Measurements from ENCODE around the gene NRP1. TPM values are rescaled to one million over a fixed set of nuclear protein-coding genes. Genes with fewer than 3 reads are reported as not detected.

Gene NRP1
- total and polyA plus RNA-seq, 2 donors (not counting 3 experiments of a cell fraction or from before 2014, with no cell fraction given): 122 to 306 TPM

- POLR2A ChIA-PET: no interaction called here
- H3K27me3 ChIP-seq (ENCODE audit: control insufficient read depth in 2 of 2, insufficient read depth in 2 of 2, low read length in 2 of 2): no peaks in the 10 kb centered on the region
- peaks cover 2 to 5% of the 10 kb centered on the region in 2 experiments for H3K36me3 ChIP-seq (ENCODE audit: control insufficient read depth in 2 of 2, extremely low read depth in 1 of 2, insufficient read depth in 2 of 2, low read length in 2 of 2)
- H3K4me2 ChIP-seq (ENCODE audit: insufficient read depth, low read length): no peak overlapping the region
- DNase-seq (ENCODE audit: low read depth, low spot score) (no peak), FAIRE-seq (no peak)
- H3K4me3 ChIP-seq (replicated peaks in 1 of 3; ENCODE audit: insufficient read depth in 1 of 3, low read depth in 1 of 3, low read length in 3 of 3): no peak overlapping the region
- intact Hi-C loops (cut with micrococcal nuclease): no loop called here
- no peak overlapping the region for H2AFZ ChIP-seq (ENCODE audit: low read depth, low read length)
- H3K9ac ChIP-seq (replicated peaks; ENCODE audit: extremely low read depth, insufficient read depth, low read length): no peak overlapping the region
- CTCF ChIA-PET: interaction anchor here (1.2 kb wide), 1 partner anchor 13 kb away, joined by 5 read pairs; no protein-coding TSS in a partner anchor
- BruUV-seq (replicated peaks): no TSS peak
- peaks cover 52% of the 10 kb centered on the region for H3K4me1 ChIP-seq (ENCODE audit: control insufficient read depth, extremely low read depth, insufficient read depth, low read length)
- peaks cover 20% of the 10 kb centered on the region for H3K79me2 ChIP-seq (ENCODE audit: control insufficient read depth, insufficient read depth, low read length)
- no peaks in the 10 kb centered on the region for H3K9me3 ChIP-seq (replicated peaks; ENCODE audit: control insufficient read depth, insufficient read depth, low read length)
- no peaks in the 10 kb centered on the region for H4K20me1 ChIP-seq (replicated peaks; ENCODE audit: control insufficient read depth, extremely low read depth, insufficient read depth, low read length)
- peak overlapping the region; percentile 99 for H3K27ac ChIP-seq (ENCODE audit: insufficient read depth, low read depth, low read length)
- dilution Hi-C loops (cut with MboI; ENCODE audit: extremely low pct_ligation_motif_present, low sequenced_read_pairs): no loop called here
- no peaks in the 10 kb centered on the region for H3K9me1 ChIP-seq (replicated peaks; ENCODE audit: control insufficient read depth, extremely low read depth, insufficient read depth, low read length)
- TF ChIP-seq MAX (IDR thresholded peaks at IDR 0.05; ENCODE audit: insufficient read depth, insufficient read length) (no peak), FOS (IDR thresholded peaks at IDR 0.05; ENCODE audit: borderline replicate concordance, insufficient read depth, low read length) (no peak), MYC (IDR thresholded peaks at IDR 0.05; ENCODE audit: low read depth, low read length) (no peak), GATA2 (IDR thresholded peaks at IDR 0.05; ENCODE audit: insufficient read depth, insufficient read length, low read depth, low read length) (no peak), POLR2A (IDR thresholded peaks at IDR 0.05; ENCODE audit: low read depth, low read length) (no peak), EZH2 (IDR thresholded peaks at IDR 0.05; ENCODE audit: borderline replicate concordance, low read depth, low read length, severe bottlenecking) (no peak), CTCF (IDR thresholded peaks at IDR 0.05; ENCODE audit: extremely low read depth in 1 of 2, insufficient read depth in 1 of 2, low read depth in 1 of 2, low read length in 2 of 2) (no peak), JUN (IDR thresholded peaks at IDR 0.05; ENCODE audit: borderline replicate concordance, insufficient read depth, insufficient read length, low read depth) (no peak), POLR2AphosphoS5 (IDR thresholded peaks at IDR 0.05; ENCODE audit: insufficient read depth, low read depth, low read length) (no peak)
These were observed 97.6 kb downstream of the NRP1 start for GRCh38 chr10:33236916-33237315.

Data from endothelial cell of umbilical vein (primary cell).